ENCODE measurements around the gene RANBP3.
"Not testable (repeated sequence)": the region's sequence is repeated elsewhere in the genome, so short reads cannot be mapped to it uniquely, and the experiment has no call there.

Gene RANBP3

DNA sequence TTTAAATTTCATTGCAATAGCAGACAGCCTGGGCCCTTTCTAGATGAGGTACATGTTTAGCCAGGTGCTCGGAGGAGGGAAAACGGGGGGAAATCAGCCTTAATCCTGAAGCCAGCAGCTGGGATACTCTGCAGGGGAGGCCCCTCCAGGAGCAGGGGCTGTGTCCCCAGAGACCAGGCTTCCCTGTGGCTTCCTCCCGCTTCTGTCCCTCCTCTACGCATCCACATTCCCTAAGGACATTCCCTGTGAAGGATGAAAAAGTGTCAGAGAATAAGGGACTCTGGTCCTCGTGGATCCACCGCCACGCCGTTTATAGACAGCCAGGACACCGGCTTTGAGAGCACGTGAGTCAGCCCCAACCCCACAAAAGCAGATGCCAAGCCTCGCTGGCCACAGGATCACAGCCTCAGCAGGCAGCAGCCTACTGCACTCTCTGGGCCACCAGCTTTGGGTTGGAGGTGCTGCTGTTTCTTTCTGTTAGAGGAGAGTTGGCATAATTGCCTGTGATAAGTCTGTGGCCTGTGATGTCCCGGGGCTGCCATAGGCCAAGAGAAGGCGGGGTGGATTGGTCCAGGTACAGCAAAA, 36.7 kb upstream of the RANBP3 start:
- peaks cover 2% of the 10 kb centered on the region for H3K4me1 ChIP-seq (ENCODE audit: insufficient read depth, insufficient read length)
- peaks cover 9% of the 10 kb centered on the region for H3K27me3 ChIP-seq (ENCODE audit: insufficient read depth, insufficient read length)
- no peaks in the 10 kb centered on the region for H3K9me3 ChIP-seq (ENCODE audit: insufficient read depth, low read length)
- no peak overlapping the region for H3K9ac ChIP-seq (ENCODE audit: insufficient read length, low read depth)
- no peak overlapping the region for H3K4me3 ChIP-seq (ENCODE audit: insufficient read length, low read depth)
- DNase-seq (ENCODE audit: low read depth, low spot score): no peak
- no peaks in the 10 kb centered on the region for H3K36me3 ChIP-seq (ENCODE audit: insufficient read depth, insufficient read length, low read length)
- TF ChIP-seq SUZ12 (IDR thresholded peaks at IDR 0.05; ENCODE audit: extremely low read depth, insufficient read depth, insufficient read length): no peak
- no peak for TF ChIP-seq ZNF274 (IDR thresholded peaks at IDR 0.05; ENCODE audit: low read depth, low read length)
- no peak for TF ChIP-seq YY1 (IDR thresholded peaks at IDR 0.05; ENCODE audit: insufficient read depth, insufficient read length)

DNA sequence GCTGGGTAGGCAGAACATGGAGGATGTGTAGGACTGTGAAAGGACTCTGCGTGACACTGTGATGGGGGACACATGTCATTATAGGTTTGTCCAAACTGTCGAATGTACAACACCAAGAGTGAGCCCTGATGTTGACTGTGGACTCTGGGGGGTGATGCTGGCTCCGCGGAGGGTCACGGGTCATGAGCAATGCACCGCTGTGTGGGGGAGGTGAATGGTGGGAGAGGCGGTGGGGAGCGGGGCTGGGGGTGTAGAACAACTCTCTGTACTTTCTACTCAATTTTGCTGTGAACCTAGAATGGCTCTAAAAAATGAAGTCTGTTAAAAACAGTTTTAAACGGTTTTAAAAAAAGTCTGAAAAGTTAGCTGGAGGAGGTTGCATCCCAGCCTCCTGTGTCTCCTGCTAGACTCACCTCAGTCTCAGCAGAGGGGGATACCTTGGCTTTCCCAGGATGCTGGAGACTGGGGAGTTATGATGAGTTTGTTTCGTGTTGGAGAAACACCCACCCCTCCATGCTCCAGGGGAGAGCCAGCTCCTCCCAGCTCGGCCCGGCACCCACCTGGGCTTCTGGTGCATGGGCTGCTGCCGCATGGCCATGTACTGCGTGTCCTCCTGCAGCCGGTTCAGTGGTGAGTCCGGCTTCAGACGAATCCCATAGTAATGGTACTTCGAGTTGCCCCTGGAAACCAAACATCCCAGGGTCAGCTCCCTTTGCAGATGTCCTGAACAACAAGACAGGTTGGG, 34.7 kb upstream of the RANBP3 start:
- Histone ChIP-seq H3K36me3 (ENCODE audit: insufficient read depth, insufficient read length, low read length) (no peaks in the 10 kb centered on the region), H3K9me3 (ENCODE audit: insufficient read depth, low read length) (no peaks in the 10 kb centered on the region), H3K9ac (ENCODE audit: insufficient read length, low read depth) (no peak overlapping the region), H3K27me3 (ENCODE audit: insufficient read depth, insufficient read length) (peaks cover 9% of the 10 kb centered on the region), H3K4me3 (ENCODE audit: insufficient read length, low read depth) (no peak overlapping the region), H3K4me1 (ENCODE audit: insufficient read depth, insufficient read length) (peaks cover 2% of the 10 kb centered on the region)
- TF ChIP-seq YY1 (IDR thresholded peaks at IDR 0.05; ENCODE audit: insufficient read depth, insufficient read length): no peak
- no peak for TF ChIP-seq SUZ12 (IDR thresholded peaks at IDR 0.05; ENCODE audit: extremely low read depth, insufficient read depth, insufficient read length)
- TF ChIP-seq ZNF274 (IDR thresholded peaks at IDR 0.05; ENCODE audit: low read depth, low read length): no peak
- no peak for DNase-seq (ENCODE audit: low read depth, low spot score)

DNA sequence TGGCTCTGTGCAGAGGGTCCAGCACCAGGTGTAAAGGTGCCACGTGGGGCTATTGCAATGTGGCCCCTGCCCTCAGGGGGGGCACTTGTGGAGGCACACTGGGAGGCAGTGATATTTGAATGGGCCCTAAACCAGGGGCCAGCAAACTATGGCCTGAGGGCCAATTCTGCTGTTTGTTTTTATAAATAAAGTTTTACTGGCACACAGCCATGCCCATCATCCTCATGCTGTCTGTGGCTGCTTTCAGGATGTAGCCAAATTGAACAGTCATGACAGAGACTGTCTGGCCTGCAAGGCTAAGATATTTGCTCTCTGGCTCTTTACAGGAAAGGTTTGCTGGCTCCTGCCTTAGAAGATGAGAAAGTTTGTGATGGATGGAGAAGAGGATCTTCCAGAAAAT, 33.9 kb upstream of the RANBP3 start:
- H3K4me3 ChIP-seq (ENCODE audit: insufficient read length, low read depth): no peak overlapping the region
- H3K9me3 ChIP-seq (ENCODE audit: insufficient read depth, low read length): no peaks in the 10 kb centered on the region
- TF ChIP-seq SUZ12 (IDR thresholded peaks at IDR 0.05; ENCODE audit: extremely low read depth, insufficient read depth, insufficient read length) (no peak), ZNF274 (IDR thresholded peaks at IDR 0.05; ENCODE audit: low read depth, low read length) (no peak), YY1 (IDR thresholded peaks at IDR 0.05; ENCODE audit: insufficient read depth, insufficient read length) (no peak)
- no peak for DNase-seq (ENCODE audit: low read depth, low spot score)
- peaks cover 9% of the 10 kb centered on the region for H3K27me3 ChIP-seq (ENCODE audit: insufficient read depth, insufficient read length)
- H3K4me1 ChIP-seq (ENCODE audit: insufficient read depth, insufficient read length): peaks cover 2% of the 10 kb centered on the region
- H3K9ac ChIP-seq (ENCODE audit: insufficient read length, low read depth): no peak overlapping the region
- no peaks in the 10 kb centered on the region for H3K36me3 ChIP-seq (ENCODE audit: insufficient read depth, insufficient read length, low read length)

DNA sequence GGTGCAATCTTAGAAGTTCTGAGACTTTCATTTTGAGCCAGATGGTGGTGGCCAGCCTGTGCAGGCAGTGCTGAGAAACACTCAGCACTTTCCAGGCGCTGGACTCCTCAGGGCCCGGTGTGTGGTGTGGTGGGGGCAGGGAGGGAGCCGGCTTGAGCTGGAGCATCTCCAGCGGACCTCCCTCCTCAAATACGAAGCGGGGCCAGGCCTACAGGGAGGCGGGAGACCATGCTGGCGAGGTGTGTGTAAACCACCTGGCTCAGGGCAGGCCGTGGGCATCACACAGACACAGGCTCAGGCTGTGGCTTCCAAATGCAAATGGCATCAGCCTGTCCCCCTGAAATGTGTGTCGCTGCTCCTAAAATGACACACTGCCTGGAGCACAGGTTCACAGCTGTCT, 33.3 kb upstream of the RANBP3 start:
- peaks cover 8% of the 10 kb centered on the region for H3K27me3 ChIP-seq (ENCODE audit: insufficient read depth, insufficient read length)
- no peaks in the 10 kb centered on the region for H3K9me3 ChIP-seq (ENCODE audit: insufficient read depth, low read length)
- H3K4me1 ChIP-seq (ENCODE audit: insufficient read depth, insufficient read length): peaks cover 2% of the 10 kb centered on the region
- peak overlapping the region; percentile 32 for H3K9ac ChIP-seq (ENCODE audit: insufficient read length, low read depth)
- H3K4me3 ChIP-seq (ENCODE audit: insufficient read length, low read depth): no peak overlapping the region
- TF ChIP-seq ZNF274 (IDR thresholded peaks at IDR 0.05; ENCODE audit: low read depth, low read length): no peak
- no peak for TF ChIP-seq SUZ12 (IDR thresholded peaks at IDR 0.05; ENCODE audit: extremely low read depth, insufficient read depth, insufficient read length)
- no peak for TF ChIP-seq YY1 (IDR thresholded peaks at IDR 0.05; ENCODE audit: insufficient read depth, insufficient read length)
- DNase-seq (ENCODE audit: low read depth, low spot score): no peak
- H3K36me3 ChIP-seq (ENCODE audit: insufficient read depth, insufficient read length, low read length): no peaks in the 10 kb centered on the region

DNA sequence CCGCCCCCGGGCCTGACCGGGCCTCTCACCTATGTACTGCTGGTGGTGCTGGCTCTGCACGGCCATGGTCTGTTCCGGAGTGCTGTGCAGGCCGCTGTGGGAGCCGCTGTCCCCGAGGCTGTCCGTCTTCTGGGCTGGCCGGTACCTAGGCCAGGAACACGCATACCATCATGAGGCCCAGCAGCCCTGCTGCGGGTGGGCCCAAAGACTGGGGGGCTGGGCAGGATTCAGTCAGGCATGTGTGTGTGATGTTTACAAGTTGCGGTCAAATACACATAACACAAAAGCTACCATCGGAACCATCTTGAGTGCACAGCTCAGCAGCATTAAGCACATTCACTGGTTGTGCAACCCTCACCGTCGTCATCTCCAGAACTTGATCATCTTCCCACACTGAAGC, 32.2 kb upstream of the RANBP3 start:
- no peak overlapping the region for H3K4me3 ChIP-seq (ENCODE audit: insufficient read length, low read depth)
- no peaks in the 10 kb centered on the region for H3K36me3 ChIP-seq (ENCODE audit: insufficient read depth, insufficient read length, low read length)
- TF ChIP-seq SUZ12 (IDR thresholded peaks at IDR 0.05; ENCODE audit: extremely low read depth, insufficient read depth, insufficient read length) (no peak), ZNF274 (IDR thresholded peaks at IDR 0.05; ENCODE audit: low read depth, low read length) (no peak), YY1 (IDR thresholded peaks at IDR 0.05; ENCODE audit: insufficient read depth, insufficient read length) (no peak)
- no peak overlapping the region for H3K9ac ChIP-seq (ENCODE audit: insufficient read length, low read depth)
- H3K27me3 ChIP-seq (ENCODE audit: insufficient read depth, insufficient read length): peaks cover 2% of the 10 kb centered on the region
- no peaks in the 10 kb centered on the region for H3K9me3 ChIP-seq (ENCODE audit: insufficient read depth, low read length)
- DNase-seq (ENCODE audit: low read depth, low spot score): no peak
- peaks cover 2% of the 10 kb centered on the region for H3K4me1 ChIP-seq (ENCODE audit: insufficient read depth, insufficient read length)

DNA sequence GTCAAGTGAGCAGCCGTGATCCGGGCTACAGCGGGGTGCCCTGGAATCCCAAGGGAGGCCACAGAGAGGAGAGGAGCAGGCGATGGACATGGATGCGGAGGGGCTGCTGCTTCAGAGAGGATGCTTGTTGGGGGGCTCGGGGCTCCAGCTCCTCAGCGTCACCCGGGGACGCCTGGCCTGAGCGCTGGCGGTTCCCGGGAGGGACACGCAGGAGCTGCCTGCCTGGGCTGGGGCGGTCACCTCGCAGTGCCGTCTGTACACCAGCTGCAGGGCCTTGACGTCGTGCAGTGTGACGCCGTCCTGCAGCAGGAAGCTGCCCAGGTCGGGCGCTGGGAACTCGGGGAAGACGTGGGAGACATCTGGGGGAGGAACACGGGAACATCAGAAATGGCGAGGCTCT, 29.9 kb upstream of the RANBP3 start:
- no peaks in the 10 kb centered on the region for H3K9me3 ChIP-seq (ENCODE audit: insufficient read depth, low read length)
- H3K9ac ChIP-seq (ENCODE audit: insufficient read length, low read depth): no peak overlapping the region
- H3K27me3 ChIP-seq (ENCODE audit: insufficient read depth, insufficient read length): no peaks in the 10 kb centered on the region
- H3K4me3 ChIP-seq (ENCODE audit: insufficient read length, low read depth): no peak overlapping the region
- no peak for DNase-seq (ENCODE audit: low read depth, low spot score)
- H3K4me1 ChIP-seq (ENCODE audit: insufficient read depth, insufficient read length): peaks cover 2% of the 10 kb centered on the region
- no peaks in the 10 kb centered on the region for H3K36me3 ChIP-seq (ENCODE audit: insufficient read depth, insufficient read length, low read length)
- no peak for TF ChIP-seq ZNF274 (IDR thresholded peaks at IDR 0.05; ENCODE audit: low read depth, low read length)
- TF ChIP-seq SUZ12 (IDR thresholded peaks at IDR 0.05; ENCODE audit: extremely low read depth, insufficient read depth, insufficient read length): no peak
- no peak for TF ChIP-seq YY1 (IDR thresholded peaks at IDR 0.05; ENCODE audit: insufficient read depth, insufficient read length)

DNA sequence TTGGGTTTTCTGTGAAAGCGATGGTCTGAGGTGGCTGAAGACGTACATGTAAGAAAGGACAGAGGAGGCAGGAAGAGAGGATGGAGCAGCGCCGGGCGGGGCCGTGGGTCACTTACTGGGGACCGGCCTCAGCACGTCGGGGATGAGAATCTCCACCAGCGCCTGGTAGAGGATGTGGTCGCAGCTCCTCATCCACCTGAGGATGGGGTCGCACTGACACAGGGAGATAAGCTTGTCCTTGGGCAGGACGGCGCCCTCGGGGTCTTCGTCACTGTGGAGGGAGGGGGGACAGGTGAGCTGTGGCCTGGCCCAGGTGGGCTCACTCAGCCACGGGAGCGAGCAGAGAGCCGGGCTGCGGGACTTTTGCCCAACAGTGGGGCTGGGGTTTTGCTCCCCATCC, 29.0 kb upstream of the RANBP3 start:
- Histone ChIP-seq H3K9me3 (ENCODE audit: insufficient read depth, low read length) (no peaks in the 10 kb centered on the region), H3K4me1 (ENCODE audit: insufficient read depth, insufficient read length) (peaks cover 2% of the 10 kb centered on the region), H3K4me3 (ENCODE audit: insufficient read length, low read depth) (no peak overlapping the region), H3K36me3 (ENCODE audit: insufficient read depth, insufficient read length, low read length) (no peaks in the 10 kb centered on the region), H3K9ac (ENCODE audit: insufficient read length, low read depth) (no peak overlapping the region), H3K27me3 (ENCODE audit: insufficient read depth, insufficient read length) (no peaks in the 10 kb centered on the region)
- TF ChIP-seq SUZ12 (IDR thresholded peaks at IDR 0.05; ENCODE audit: extremely low read depth, insufficient read depth, insufficient read length) (no peak), ZNF274 (IDR thresholded peaks at IDR 0.05; ENCODE audit: low read depth, low read length) (no peak), YY1 (IDR thresholded peaks at IDR 0.05; ENCODE audit: insufficient read depth, insufficient read length) (no peak)
- DNase-seq (ENCODE audit: low read depth, low spot score): no peak

DNA sequence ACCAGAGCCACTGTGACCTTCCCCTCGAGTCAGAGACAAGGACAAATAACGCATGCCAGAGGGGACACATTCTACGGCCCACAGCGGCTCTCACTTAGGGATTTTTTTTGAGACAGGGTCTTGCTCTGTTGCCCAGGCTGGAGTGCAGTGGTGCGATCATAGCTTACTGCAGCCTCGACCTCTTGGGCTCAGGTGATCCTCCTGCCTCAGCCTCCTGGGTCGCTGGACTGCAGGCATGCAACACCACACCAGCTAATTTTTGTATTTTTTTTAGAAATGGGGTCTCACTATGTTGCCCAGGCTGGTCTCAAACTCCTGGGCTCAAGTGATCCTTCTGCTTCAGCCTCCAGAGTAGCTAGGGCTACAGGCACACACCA, 28.1 kb upstream of the RANBP3 start:
- H3K4me3 ChIP-seq (ENCODE audit: insufficient read length, low read depth); H3K27me3 ChIP-seq (ENCODE audit: insufficient read depth, insufficient read length); H3K4me1 ChIP-seq (ENCODE audit: insufficient read depth, insufficient read length); H3K9ac ChIP-seq (ENCODE audit: insufficient read length, low read depth); DNase-seq (ENCODE audit: low read depth, low spot score); H3K9me3 ChIP-seq (ENCODE audit: insufficient read depth, low read length); H3K36me3 ChIP-seq (ENCODE audit: insufficient read depth, insufficient read length, low read length): not testable (repeated sequence)

All from NT2/D1 (cell line).